Endothelial cell of umbilical vein (primary cell): ENCODE data around the gene SLC35F3. TPM values are rescaled to one million over a fixed set of nuclear protein-coding genes. Genes with fewer than 3 reads are reported as not detected.

Source experiments
- BruUV-seq: library from RNA; stranded (reverse); fragments of 400-500 nt; replicated peaks from 2 replicates; lab custom pipeline; 2021; lab: Mats Ljungman, UMichigan
- CTCF ChIA-PET: fragments of 300-600, 350-600 bp; sonication (Branson Sonifier 250); formaldehyde crosslinking; loops from one replicate; lab custom pipeline; 2021; ENCODE audit warnings: antibody characterized with exemption, inconsistent platforms; lab: Charles Lee
- POLR2A ChIA-PET: fragments of 300-600, 350-600 bp; sonication (Branson Sonifier 250); formaldehyde crosslinking; loops from one replicate; lab custom pipeline; 2021; ENCODE audit warnings: antibody characterized with exemption, inconsistent platforms; lab: Charles Lee
- DNase-seq: peaks from one replicate; pipeline ENCODE4 v3.0.0-alpha.2; 2011; ENCODE audit warnings: low read depth, low spot score
- FAIRE-seq: peaks from 2 replicates; lab custom pipeline; 2011; peaks lifted over from hg19 to GRCh38; lab: Jason Lieb, UNC
- H2AFZ ChIP-seq: 2 replicates; pipeline ENCODE4 v1.6.0; 2012; ENCODE audit warnings: low read depth, low read length, control low read depth, inconsistent platforms
- H3K27ac ChIP-seq: 2 replicates; pipeline ENCODE4 v1.5.1; 2011; ENCODE audit warnings: low read depth, mild to moderate bottlenecking, control low read depth, low read length, moderate library complexity; ENCODE audit not compliant: insufficient read depth
- H3K27me3 ChIP-seq, 2 experiments: 2 replicates each; pipeline versions ENCODE4 v1.6.0 to v1.6.1; 2011; ENCODE audit warnings: low read length in 2 of 2, mixed read lengths in 1 of 2; ENCODE audit not compliant: control insufficient read depth in 2 of 2, insufficient read depth in 2 of 2
- H3K36me3 ChIP-seq, 2 experiments: 2 replicates in 1 of 2; 3 replicates in 1 of 2; pipeline ENCODE4 v1.5.1; 2011; ENCODE audit warnings: low read length in 2 of 2, mild to moderate bottlenecking in 1 of 2, moderate library complexity in 1 of 2; ENCODE audit not compliant: control insufficient read depth in 2 of 2, insufficient read depth in 2 of 2; ENCODE audit errors: extremely low read depth in 1 of 2
- H3K4me1 ChIP-seq: 3 replicates; pipeline ENCODE4 v1.5.1; 2011; ENCODE audit warnings: mild to moderate bottlenecking, low read length; ENCODE audit not compliant: control insufficient read depth, insufficient read depth; ENCODE audit errors: extremely low read depth
- H3K4me2 ChIP-seq: 2 replicates; pipeline ENCODE4 v1.6.1; 2011; ENCODE audit warnings: low read length, control low read depth, mixed read lengths; ENCODE audit not compliant: insufficient read depth
- H3K4me3 ChIP-seq, 3 experiments: fragments of 200-600 bp in 1 of 3; sonication (generic), shearing (Covaris generic) in 1 of 3; replicated peaks in 1 of 3; 2 replicates each; pipeline ENCODE4 v1.5.1; 2011 to 2016; ENCODE audit warnings: control low read depth in 3 of 3, low read length in 3 of 3, mild to moderate bottlenecking in 2 of 3, inconsistent platforms in 1 of 3, low read depth in 1 of 3, moderate library complexity in 1 of 3; ENCODE audit not compliant: insufficient read depth in 1 of 3
- H3K79me2 ChIP-seq: 2 replicates; pipeline ENCODE4 v1.6.0; 2012; ENCODE audit warnings: low read length, inconsistent platforms; ENCODE audit not compliant: control insufficient read depth, insufficient read depth
- H3K9ac ChIP-seq: replicated peaks from 2 replicates; pipeline ENCODE3; 2011; ENCODE audit warnings: low read length, control low read depth; ENCODE audit not compliant: insufficient read depth; ENCODE audit errors: extremely low read depth
- H3K9me1 ChIP-seq: replicated peaks from 3 replicates; pipeline ENCODE4 v1.6.0; 2011; ENCODE audit warnings: mild to moderate bottlenecking, low read length; ENCODE audit not compliant: control insufficient read depth, insufficient read depth; ENCODE audit errors: extremely low read depth
- H3K9me3 ChIP-seq: replicated peaks from 2 replicates; pipeline ENCODE4 v1.5.1; 2012; ENCODE audit warnings: low read length, inconsistent platforms; ENCODE audit not compliant: control insufficient read depth, insufficient read depth
- H4K20me1 ChIP-seq: replicated peaks from 2 replicates; pipeline ENCODE3; 2011; ENCODE audit warnings: mild to moderate bottlenecking, low read length; ENCODE audit not compliant: control insufficient read depth, insufficient read depth; ENCODE audit errors: extremely low read depth
- EZH2 ChIP-seq: IDR thresholded peaks from 2 replicates; pipeline ENCODE4 v1.6.1; 2012; ENCODE audit warnings: borderline replicate concordance, low read depth, mild to moderate bottlenecking, moderate library complexity, low read length, inconsistent platforms; ENCODE audit not compliant: severe bottlenecking
- FOS ChIP-seq: IDR thresholded peaks from 2 replicates; pipeline ENCODE4 v1.6.1; 2011; ENCODE audit warnings: mild to moderate bottlenecking, low read length, moderate library complexity, borderline replicate concordance; ENCODE audit not compliant: insufficient read depth
- GATA2 ChIP-seq: IDR thresholded peaks from 2 replicates; pipeline ENCODE4 v1.7.0; 2011; ENCODE audit warnings: low read depth, mild to moderate bottlenecking, moderate library complexity, mixed read lengths, low read length; ENCODE audit not compliant: insufficient read length, insufficient read depth
- JUN ChIP-seq: IDR thresholded peaks from 2 replicates; pipeline ENCODE4 v1.6.1; 2011; ENCODE audit warnings: borderline replicate concordance, low read depth; ENCODE audit not compliant: insufficient read length, insufficient read depth
- MAX ChIP-seq: IDR thresholded peaks from 2 replicates; pipeline ENCODE4 v1.6.1; 2011; ENCODE audit not compliant: insufficient read depth, insufficient read length
- POLR2A ChIP-seq: IDR thresholded peaks from 2 replicates; pipeline ENCODE4 v1.6.1; 2012; ENCODE audit warnings: low read depth, mild to moderate bottlenecking, control low read depth, low read length
- dilution Hi-C: fragments of 300-500 bp; cut with MboI; formaldehyde crosslinking; loops from one replicate; pipeline ENCODE4 v1.15.0; 2019; ENCODE audit warnings: low sequenced_read_pairs; ENCODE audit not compliant: extremely low pct_ligation_motif_present
- intact Hi-C: fragments of 100-400 bp; cut with micrococcal nuclease; formaldehyde crosslinking; loops from one replicate; pipeline ENCODE4 v1.10.0; 2022
- polyA plus RNA-seq, 4 experiments: library from polyadenylated mRNA; depleted of rRNA in 3 of 4; stranded (reverse) in 3 of 4; unstranded in 1 of 4; fragments of >200 nt; gene quantifications; 2 replicates each; pipeline versions ENCODE4 v1.2.1 to v1.2.3, GENCODE V29; 2011 to 2012; ENCODE audit warnings: missing spikeins in 1 of 4
- total RNA-seq: library from RNA; stranded (reverse); gene quantifications from 2 replicates; pipeline ENCODE4 v1.2.3, GENCODE V29; 2021
- TF ChIP-seq, protein P1 (sequence below), 2 donors: IDR thresholded peaks; 1 replicate in 1 of 2; 2 replicates in 1 of 2; pipeline ENCODE4 v1.5.1; 2011; ENCODE audit warnings: low read length in 2 of 2, mild to moderate bottlenecking in 2 of 2, moderate library complexity in 2 of 2, control low read depth in 1 of 2, inconsistent platforms in 1 of 2, low read depth in 1 of 2; ENCODE audit not compliant: insufficient read depth in 1 of 2; ENCODE audit errors: extremely low read depth in 1 of 2

SLC35F3 gene
- total and polyA plus RNA-seq, 2 donors (not counting 3 experiments of a cell fraction or from before 2014, with no cell fraction given) = not detected

GRCh38 chr1:234273981-234274380, 369.5 kb downstream of the SLC35F3 start:
- H3K9ac ChIP-seq = no peak overlapping the region
- POLR2A ChIA-PET = no interaction called here
- BruUV-seq = no TSS peak
- H3K4me2 ChIP-seq = no peak overlapping the region
- no peaks in the 10 kb centered on the region for H3K36me3 ChIP-seq
- no peaks in the 10 kb centered on the region for H3K27me3 ChIP-seq
- DNase-seq = no peak
- no peaks in the 10 kb centered on the region for H3K79me2 ChIP-seq
- intact Hi-C loops = no loop called here
- no peaks in the 10 kb centered on the region for H4K20me1 ChIP-seq
- CTCF ChIA-PET = no interaction called here
- no peak overlapping the region for H3K4me3 ChIP-seq
- dilution Hi-C loops = no loop called here
- no peak overlapping the region for H3K27ac ChIP-seq
- H3K9me3 ChIP-seq = no peaks in the 10 kb centered on the region
- no peaks in the 10 kb centered on the region for H3K9me1 ChIP-seq
- TF ChIP-seq EZH2 = no peak
- TF ChIP-seq GATA2 = no peak
- no peak for TF ChIP-seq POLR2A
- TF ChIP-seq, protein P1, sequence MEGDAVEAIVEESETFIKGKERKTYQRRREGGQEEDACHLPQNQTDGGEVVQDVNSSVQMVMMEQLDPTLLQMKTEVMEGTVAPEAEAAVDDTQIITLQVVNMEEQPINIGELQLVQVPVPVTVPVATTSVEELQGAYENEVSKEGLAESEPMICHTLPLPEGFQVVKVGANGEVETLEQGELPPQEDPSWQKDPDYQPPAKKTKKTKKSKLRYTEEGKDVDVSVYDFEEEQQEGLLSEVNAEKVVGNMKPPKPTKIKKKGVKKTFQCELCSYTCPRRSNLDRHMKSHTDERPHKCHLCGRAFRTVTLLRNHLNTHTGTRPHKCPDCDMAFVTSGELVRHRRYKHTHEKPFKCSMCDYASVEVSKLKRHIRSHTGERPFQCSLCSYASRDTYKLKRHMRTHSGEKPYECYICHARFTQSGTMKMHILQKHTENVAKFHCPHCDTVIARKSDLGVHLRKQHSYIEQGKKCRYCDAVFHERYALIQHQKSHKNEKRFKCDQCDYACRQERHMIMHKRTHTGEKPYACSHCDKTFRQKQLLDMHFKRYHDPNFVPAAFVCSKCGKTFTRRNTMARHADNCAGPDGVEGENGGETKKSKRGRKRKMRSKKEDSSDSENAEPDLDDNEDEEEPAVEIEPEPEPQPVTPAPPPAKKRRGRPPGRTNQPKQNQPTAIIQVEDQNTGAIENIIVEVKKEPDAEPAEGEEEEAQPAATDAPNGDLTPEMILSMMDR (IDR thresholded peaks at IDR 0.05; ENCODE audit: extremely low read depth in 1 of 2, insufficient read depth in 1 of 2, low read depth in 1 of 2, low read length in 2 of 2) = no peak
- no peak for TF ChIP-seq FOS
- no peak for TF ChIP-seq MAX
- no peak for TF ChIP-seq JUN
- H2AFZ ChIP-seq = no peak overlapping the region
- FAIRE-seq = no peak
- no peaks in the 10 kb centered on the region for H3K4me1 ChIP-seq
